RWPE2 (cell line): ENCODE measurements around the gene TMPRSS3.
"Not testable (repeated sequence)": the region's sequence is repeated elsewhere in the genome, so short reads cannot be mapped to it uniquely, and the experiment has no call there.

Experiments
- ATAC-seq: fragments of 200-7000 bp; cut with Tn5 transposase; 3 replicates; pipeline ENCODE4 v1.9.1; 2021; ENCODE audit warnings: low read depth
- DNase-seq: peaks from one replicate; pipeline ENCODE4 v3.0.0-alpha.2; 2020; ENCODE audit warnings: low spot score
- H3K27ac ChIP-seq: fragments of 450-650 bp; 2 replicates; pipeline ENCODE4 v1.5.1; 2017; ENCODE audit warnings: mild to moderate bottlenecking; ENCODE audit not compliant: poor library complexity, severe bottlenecking
- H3K27me3 ChIP-seq: fragments of 250-450 bp; sonication (Bioruptor Pico); 2 replicates; pipeline ENCODE4 v1.5.1; 2021; ENCODE audit warnings: mild to moderate bottlenecking, moderate library complexity; ENCODE audit not compliant: insufficient read depth, poor library complexity, severe bottlenecking
- H3K36me3 ChIP-seq: fragments of 250-450 bp; sonication (Bioruptor Pico); 2 replicates; pipeline ENCODE4 v1.5.1; 2020; ENCODE audit warnings: low read depth, mild to moderate bottlenecking, moderate library complexity
- H3K4me1 ChIP-seq: fragments of 250-450 bp; sonication (Bioruptor Pico); 2 replicates; pipeline ENCODE4 v1.5.1; 2021; ENCODE audit warnings: mild to moderate bottlenecking, moderate library complexity; ENCODE audit not compliant: insufficient read depth, poor library complexity, severe bottlenecking
- H3K4me3 ChIP-seq: fragments of 250-450 bp; sonication (Bioruptor Pico); 2 replicates; pipeline ENCODE4 v1.5.1; 2021; ENCODE audit warnings: mild to moderate bottlenecking, moderate library complexity; ENCODE audit not compliant: severe bottlenecking
- H3K9me3 ChIP-seq: fragments of 250-450 bp; sonication (Bioruptor Pico); 2 replicates; pipeline ENCODE4 v1.5.1; 2021; ENCODE audit warnings: mild to moderate bottlenecking, moderate library complexity; ENCODE audit not compliant: severe bottlenecking
- TF ChIP-seq, protein P1 (sequence below): fragments of 450-650 bp; IDR thresholded peaks from one replicate; pipeline ENCODE4 v1.5.1; 2017; ENCODE audit warnings: mild to moderate bottlenecking, moderate library complexity; ENCODE audit not compliant: poor library complexity, severe bottlenecking

Gene TMPRSS3

DNA sequence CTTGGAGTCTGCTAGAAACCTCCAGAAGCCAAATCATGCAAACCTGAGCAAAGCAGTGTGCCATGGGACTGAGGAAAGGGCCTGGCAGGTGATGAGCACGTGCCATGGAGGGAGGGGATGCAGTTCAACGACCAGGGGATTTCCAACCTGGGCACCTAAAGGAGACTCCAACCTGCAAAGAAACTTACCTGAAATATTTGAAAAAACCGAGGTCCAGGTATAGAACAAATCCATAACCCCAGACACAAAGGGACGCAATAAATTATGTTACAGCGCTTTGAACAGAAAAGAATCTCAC lies 16.7 kb upstream of the TMPRSS3 start:
- TF ChIP-seq, protein P1, sequence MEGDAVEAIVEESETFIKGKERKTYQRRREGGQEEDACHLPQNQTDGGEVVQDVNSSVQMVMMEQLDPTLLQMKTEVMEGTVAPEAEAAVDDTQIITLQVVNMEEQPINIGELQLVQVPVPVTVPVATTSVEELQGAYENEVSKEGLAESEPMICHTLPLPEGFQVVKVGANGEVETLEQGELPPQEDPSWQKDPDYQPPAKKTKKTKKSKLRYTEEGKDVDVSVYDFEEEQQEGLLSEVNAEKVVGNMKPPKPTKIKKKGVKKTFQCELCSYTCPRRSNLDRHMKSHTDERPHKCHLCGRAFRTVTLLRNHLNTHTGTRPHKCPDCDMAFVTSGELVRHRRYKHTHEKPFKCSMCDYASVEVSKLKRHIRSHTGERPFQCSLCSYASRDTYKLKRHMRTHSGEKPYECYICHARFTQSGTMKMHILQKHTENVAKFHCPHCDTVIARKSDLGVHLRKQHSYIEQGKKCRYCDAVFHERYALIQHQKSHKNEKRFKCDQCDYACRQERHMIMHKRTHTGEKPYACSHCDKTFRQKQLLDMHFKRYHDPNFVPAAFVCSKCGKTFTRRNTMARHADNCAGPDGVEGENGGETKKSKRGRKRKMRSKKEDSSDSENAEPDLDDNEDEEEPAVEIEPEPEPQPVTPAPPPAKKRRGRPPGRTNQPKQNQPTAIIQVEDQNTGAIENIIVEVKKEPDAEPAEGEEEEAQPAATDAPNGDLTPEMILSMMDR: no peak

DNA sequence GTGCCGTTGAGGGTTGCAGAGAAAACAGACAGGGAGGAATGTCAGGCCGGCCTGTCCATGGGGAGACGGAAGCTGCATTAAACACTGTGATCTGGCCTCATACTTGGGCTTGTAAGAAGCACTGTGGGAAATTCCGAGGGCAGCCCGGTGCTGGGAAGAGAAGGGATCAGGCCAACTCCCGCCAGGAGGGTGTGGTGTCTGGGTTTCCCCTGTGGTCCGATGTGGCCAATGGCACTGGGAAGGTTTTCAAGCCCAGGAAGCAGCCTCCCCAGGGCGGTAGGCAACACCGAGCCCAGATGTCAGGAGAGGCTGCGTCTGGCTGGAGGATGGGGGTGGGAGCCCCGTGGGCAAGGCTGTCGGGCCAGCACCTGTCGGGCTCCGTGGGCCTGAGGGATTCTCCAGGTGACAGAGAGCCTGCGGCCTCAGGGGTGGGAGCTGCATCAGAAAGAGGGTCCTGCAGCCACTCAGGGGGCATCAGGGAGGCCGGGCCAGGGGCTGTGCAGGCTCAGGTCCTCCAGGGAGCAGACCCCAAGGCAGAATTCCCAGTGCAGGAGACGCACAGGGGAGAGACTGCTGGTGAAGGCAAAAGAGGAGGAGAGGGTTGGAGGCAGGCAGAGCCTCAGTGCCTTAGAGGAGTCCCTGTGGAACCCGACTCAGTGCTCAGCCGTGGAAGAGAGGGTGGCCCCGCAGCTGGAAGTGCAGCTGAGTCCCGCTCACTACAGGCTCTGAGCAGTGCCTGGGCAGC lies 16.2 kb upstream of the TMPRSS3 start:
- no peaks in the 10 kb centered on the region for H3K27me3 ChIP-seq
- TF ChIP-seq, protein P1: no peak
- no peaks in the 10 kb centered on the region for H3K9me3 ChIP-seq
- H3K27ac ChIP-seq: no peak overlapping the region
- ATAC-seq (no peak), DNase-seq (no peak)
- peaks cover 8% of the 10 kb centered on the region for H3K4me1 ChIP-seq
- H3K4me3 ChIP-seq: no peak overlapping the region
- no peaks in the 10 kb centered on the region for H3K36me3 ChIP-seq

More for the DNA sequence above, 16.7 kb upstream of the TMPRSS3 start:
- H3K4me1 ChIP-seq: peaks cover 8% of the 10 kb centered on the region
- H3K27me3 ChIP-seq: no peaks in the 10 kb centered on the region
- H3K9me3 ChIP-seq: no peaks in the 10 kb centered on the region
- H3K4me3 ChIP-seq: no peak overlapping the region
- H3K27ac ChIP-seq: no peak overlapping the region
- DNase-seq: no peak
- no peak for ATAC-seq
- no peaks in the 10 kb centered on the region for H3K36me3 ChIP-seq

DNA sequence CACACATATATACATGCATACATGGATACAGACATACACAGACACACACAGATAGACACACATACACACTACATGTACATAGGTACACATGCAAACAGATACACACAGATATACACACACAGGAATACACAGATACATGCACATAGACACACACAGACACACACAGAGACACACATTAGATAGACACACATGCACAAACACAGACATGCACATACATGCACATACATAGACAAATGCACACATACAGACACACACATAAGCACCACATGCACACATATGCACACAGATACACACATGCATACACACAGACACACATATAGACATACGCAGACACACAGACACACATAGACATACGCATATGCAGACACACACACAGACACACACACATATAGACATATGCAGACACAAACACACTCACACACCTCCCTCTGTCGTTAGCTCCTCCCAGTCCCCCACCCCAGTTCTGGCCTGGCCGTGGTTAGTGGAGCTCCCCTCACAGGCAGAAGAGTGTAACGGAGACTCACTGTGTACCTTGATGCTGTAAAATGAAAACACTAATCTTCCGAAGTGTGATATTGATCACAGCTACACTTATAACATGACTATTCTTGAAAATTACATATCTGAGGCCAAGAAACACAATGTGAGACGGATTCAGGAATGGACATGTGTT lies 15.5 kb upstream of the TMPRSS3 start:
- H3K36me3 ChIP-seq: no peaks in the 10 kb centered on the region
- H3K9me3 ChIP-seq: no peaks in the 10 kb centered on the region
- ATAC-seq (no peak), DNase-seq (no peak)
- TF ChIP-seq, protein P1: no peak
- H3K27ac ChIP-seq: no peak overlapping the region
- H3K27me3 ChIP-seq: no peaks in the 10 kb centered on the region
- H3K4me3 ChIP-seq: no peak overlapping the region
- peaks cover 8% of the 10 kb centered on the region for H3K4me1 ChIP-seq

DNA sequence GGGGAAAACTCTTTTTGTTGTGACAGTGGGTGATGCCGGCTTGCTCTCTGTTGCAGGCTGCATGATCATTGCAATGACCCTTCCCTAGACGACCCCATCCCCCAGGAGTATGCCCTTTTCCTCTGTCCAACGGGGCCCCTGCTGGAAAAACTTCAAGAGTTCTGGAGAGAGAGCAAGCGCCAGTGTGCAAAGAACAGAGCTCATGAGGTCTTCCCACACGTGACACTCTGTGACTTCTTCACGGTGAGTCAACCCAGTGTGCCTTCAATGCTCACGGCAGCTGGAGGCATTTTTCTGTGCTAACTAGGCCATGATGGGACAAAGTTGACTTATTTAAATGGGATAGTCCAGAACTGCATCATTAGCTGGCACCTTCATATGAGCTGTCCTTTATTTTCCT lies 13.5 kb upstream of the TMPRSS3 start:
- TF ChIP-seq, protein P1: no peak

DNA sequence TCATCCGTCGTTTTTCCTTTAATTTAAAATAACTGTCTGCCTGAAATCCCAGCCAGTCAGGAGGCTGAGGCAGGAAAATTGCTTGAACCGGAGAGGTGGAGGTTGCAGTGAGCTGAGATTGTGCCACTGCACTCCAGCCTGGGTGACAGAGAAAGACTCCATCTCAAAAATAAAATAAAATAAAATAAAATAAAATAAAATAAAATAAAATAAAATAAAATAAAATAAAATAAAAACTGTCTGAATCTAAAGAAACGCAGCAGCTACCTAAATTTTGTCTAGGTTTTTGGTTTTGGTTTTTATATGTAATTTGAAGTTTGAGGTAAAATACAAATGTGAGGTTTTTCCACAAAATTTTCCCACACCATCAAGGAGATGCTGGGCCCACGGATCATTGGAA lies 12.9 kb upstream of the TMPRSS3 start:
- not testable (repeated sequence) for H3K4me3 ChIP-seq, ATAC-seq, H3K27ac ChIP-seq, H3K9me3 ChIP-seq, H3K36me3 ChIP-seq, H3K4me1 ChIP-seq, DNase-seq, H3K27me3 ChIP-seq

More for the DNA sequence above, 13.5 kb upstream of the TMPRSS3 start:
- Histone ChIP-seq H3K27me3 (no peaks in the 10 kb centered on the region), H3K36me3 (no peaks in the 10 kb centered on the region), H3K27ac (no peak overlapping the region), H3K9me3 (no peaks in the 10 kb centered on the region), H3K4me3 (no peak overlapping the region), H3K4me1 (no peaks in the 10 kb centered on the region)
- no peak for ATAC-seq
- no peak for DNase-seq
